Thoracic aorta (tissue), 2 donors: ENCODE data around the gene TMEM255B. TPM values are rescaled to one million over a fixed set of nuclear protein-coding genes. Genes with fewer than 3 reads are reported as not detected.

ENCODE experiments used
- ATAC-seq: fragments of 150-250 bp; one replicate; pipeline ENCODE4 v1.8.0; 2017; ENCODE audit warnings: low read depth; ENCODE audit not compliant: insufficient number of reproducible peaks, low FRiP score
- DNase-seq: peaks from one replicate; pipeline ENCODE4 v3.0.0-alpha.2; 2020; ENCODE audit warnings: low spot score
- H3K27ac ChIP-seq, 2 donors: fragments of 200-600 bp; sonication (generic); 1 replicate in 1 of 2; 2 replicates in 1 of 2; pipeline ENCODE4 v1.5.1; 2016; ENCODE audit warnings: mild to moderate bottlenecking in 2 of 2, moderate library complexity in 2 of 2
- H3K27me3 ChIP-seq: fragments of 200-600 bp; sonication (generic); replicated peaks from 2 replicates; pipeline ENCODE4 v1.6.0; 2016; ENCODE audit warnings: mild to moderate bottlenecking; ENCODE audit not compliant: insufficient read depth
- H3K36me3 ChIP-seq: fragments of 200-600 bp; sonication (generic); one replicate; pipeline ENCODE4 v1.5.1; 2016
- H3K4me1 ChIP-seq, 2 donors: fragments of 200-600 bp; sonication (generic); 1 replicate in 1 of 2; 2 replicates in 1 of 2; pipeline versions ENCODE4 v1.5.1 to v1.6.0; 2016; ENCODE audit warnings: low read depth in 2 of 2, mild to moderate bottlenecking in 1 of 2; ENCODE audit not compliant: control insufficient read depth in 1 of 2
- H3K4me3 ChIP-seq: fragments of 200-600 bp; sonication (generic); 2 replicates; pipeline ENCODE4 v1.5.1; 2016; ENCODE audit warnings: mild to moderate bottlenecking
- H3K9me3 ChIP-seq: fragments of 200-600 bp; sonication (generic); 2 replicates; pipeline ENCODE4 v1.5.1; 2016
- CTCF ChIP-seq: fragments of 200-600 bp; sonication (generic); IDR thresholded peaks from one replicate; pipeline ENCODE4 v1.5.1; 2019; ENCODE audit warnings: antibody characterized with exemption
- total RNA-seq, 2 donors: library from RNA; depleted of rRNA; stranded (reverse); fragments of >200 nt; gene quantifications; one replicate each; pipeline versions ENCODE4 v1.1.0 to v1.2.3, GENCODE V29; 2016

TMEM255B gene
- total RNA-seq, 2 donors from 2014 or later: 11.2 to 14.9 TPM

- Histone ChIP-seq H3K4me3 (no peak overlapping the region), H3K27ac (peak overlapping the region in 1 of 2 donors; percentile 93), H3K4me1 (peaks cover 35 to 66% of the 10 kb centered on the region in 2 donors), H3K9me3 (no peaks in the 10 kb centered on the region), H3K36me3 (peaks cover 3% of the 10 kb centered on the region), H3K27me3 (no peaks in the 10 kb centered on the region)
- no peak for DNase-seq
- ATAC-seq: no peak
- no peak for TF ChIP-seq CTCF
These were observed 100.5 kb downstream of the TMEM255B start for GRCh38 chr13:113859311-113860050.

GRCh38 chr13:113860051-113860664, 101.1 kb downstream of the TMEM255B start:
- no peak for DNase-seq
- H3K36me3 ChIP-seq: peaks cover 3% of the 10 kb centered on the region
- peak overlapping the region in 1 of 2 donors; percentile 93 for H3K27ac ChIP-seq
- H3K4me3 ChIP-seq: peak overlapping the region; percentile 85
- no peak for TF ChIP-seq CTCF
- no peaks in the 10 kb centered on the region for H3K27me3 ChIP-seq
- no peak for ATAC-seq
- H3K9me3 ChIP-seq: no peaks in the 10 kb centered on the region
- peaks cover 31 to 66% of the 10 kb centered on the region in 2 donors for H3K4me1 ChIP-seq

- Histone ChIP-seq H3K36me3 (peaks cover 3% of the 10 kb centered on the region), H3K27me3 (no peaks in the 10 kb centered on the region), H3K4me3 (peak overlapping the region; percentile 85), H3K27ac (peak overlapping the region; percentile 93 to 94), H3K9me3 (no peaks in the 10 kb centered on the region), H3K4me1 (peaks cover 31 to 60% of the 10 kb centered on the region in 2 donors)
- ATAC-seq: no peak
- DNase-seq: no peak
- TF ChIP-seq CTCF: no peak
These were observed 101.8 kb downstream of the TMEM255B start for GRCh38 chr13:113860665-113861432.

- no peak for TF ChIP-seq CTCF
- H3K36me3 ChIP-seq: peaks cover 3% of the 10 kb centered on the region
- H3K27ac ChIP-seq: peak overlapping the region; percentile 93 to 94
- no peak for DNase-seq
- H3K9me3 ChIP-seq: no peaks in the 10 kb centered on the region
- H3K4me1 ChIP-seq: peaks cover 29 to 53% of the 10 kb centered on the region in 2 donors
- H3K4me3 ChIP-seq: peak overlapping the region; percentile 85
- ATAC-seq: no peak
- no peaks in the 10 kb centered on the region for H3K27me3 ChIP-seq
These were observed 102.5 kb downstream of the TMEM255B start for GRCh38 chr13:113861433-113862030.
